ENCODE results near the gene LDAH.

GRCh38 chr2:20747317-20747716, 75.6 kb downstream of the LDAH start:
- no peak for TF ChIP-seq CTCF (conservative IDR thresholded peaks at IDR 0.05)
- no peak for TF ChIP-seq ZFX (IDR thresholded peaks at IDR 0.05)
